H7 (cell line): ENCODE results near the gene MS4A15. TPM values are rescaled to one million over a fixed set of nuclear protein-coding genes. Genes with fewer than 3 reads are reported as not detected.
A peak's percentile ranks its signal among the peaks of the same experiment; 100 is the strongest.
"Not testable (repeated sequence)": the region's sequence is repeated elsewhere in the genome, so short reads cannot be mapped to it uniquely, and the experiment has no call there.

ENCODE experiments used
- DNase-seq: peaks from one replicate; pipeline ENCODE4 v3.0.0; 2012
- H3K27me3 ChIP-seq: 2 replicates; pipeline ENCODE4 v1.6.0; 2011; ENCODE audit warnings: mild to moderate bottlenecking, low read length; ENCODE audit not compliant: control insufficient read depth, insufficient read depth
- H3K36me3 ChIP-seq: replicated peaks from 2 replicates; pipeline ENCODE4 v1.5.1; 2011; ENCODE audit warnings: low read length; ENCODE audit not compliant: control insufficient read depth, insufficient read depth
- H3K4me3 ChIP-seq: 2 replicates; pipeline ENCODE4 v1.5.1; 2011; ENCODE audit warnings: low read depth, mild to moderate bottlenecking, control low read depth, low read length, moderate library complexity; ENCODE audit not compliant: insufficient read depth
- total RNA-seq: library from RNA; depleted of rRNA; stranded (reverse); fragments of >200 nt; shearing (Covaris generic); gene quantifications from 2 replicates; pipeline ENCODE4 v1.2.3, GENCODE V29; 2014; rRNA removed

MS4A15 gene
- total RNA-seq, 1 experiment from 2014 or later, result 0.10 TPM

DNA sequence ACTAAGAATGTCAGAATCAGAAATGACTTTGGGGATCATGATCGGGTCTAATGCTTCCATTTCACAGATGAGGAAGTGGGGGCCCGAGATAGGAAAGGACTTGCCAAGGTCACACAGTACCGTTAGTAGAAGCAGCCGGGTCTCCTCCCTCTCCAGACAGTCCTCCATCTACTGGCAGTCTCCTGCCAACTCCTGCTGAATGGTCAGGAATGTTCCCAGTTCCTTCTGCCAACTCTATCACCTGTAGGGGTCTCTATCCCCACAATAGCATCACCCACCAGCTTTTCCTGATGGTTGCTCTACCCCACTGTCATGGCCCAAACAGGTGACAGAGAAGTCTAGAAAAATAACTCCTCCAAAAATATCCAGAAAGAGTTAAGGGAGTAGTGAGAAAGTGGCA lies 61.4 kb downstream of the MS4A15 start:
- no peak for DNase-seq
- H3K36me3 ChIP-seq, result no peaks in the 10 kb centered on the region
- H3K4me3 ChIP-seq, result no peak overlapping the region
- no peaks in the 10 kb centered on the region for H3K27me3 ChIP-seq

- Histone ChIP-seq H3K4me3 (no peak overlapping the region), H3K36me3 (no peaks in the 10 kb centered on the region), H3K27me3 (no peaks in the 10 kb centered on the region)
- peak; percentile 20 for DNase-seq
Observed at GRCh38 chr11:60821827-60822599, 65.3 kb downstream of the MS4A15 start.

DNA sequence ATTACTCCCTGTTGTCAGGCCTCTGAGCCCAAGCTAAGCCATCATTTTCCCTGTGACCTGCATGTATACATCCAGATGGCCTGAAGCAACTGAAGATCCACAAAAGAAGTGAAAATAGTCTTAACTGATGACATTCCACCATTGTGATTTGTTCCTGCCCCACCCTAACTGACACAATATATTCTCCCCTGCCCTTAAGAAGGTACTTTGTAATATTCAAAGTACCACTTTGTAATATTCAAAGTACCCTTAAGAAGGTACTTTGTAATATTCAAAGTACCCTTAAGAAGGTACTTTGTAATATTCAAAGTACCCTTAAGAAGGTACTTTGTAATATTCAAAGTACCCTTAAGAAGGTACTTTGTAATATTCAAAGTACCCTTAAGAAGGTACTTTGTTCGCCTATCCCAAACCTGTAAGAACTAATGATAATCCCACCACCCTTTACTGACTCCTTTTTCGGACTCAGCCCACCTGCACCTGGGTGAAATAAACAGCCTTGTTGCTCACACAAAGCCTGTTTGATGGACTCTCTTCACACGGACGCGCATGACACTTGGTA lies 67.2 kb downstream of the MS4A15 start:
- not testable (repeated sequence) for H3K36me3 ChIP-seq, H3K27me3 ChIP-seq, H3K4me3 ChIP-seq, DNase-seq

DNA sequence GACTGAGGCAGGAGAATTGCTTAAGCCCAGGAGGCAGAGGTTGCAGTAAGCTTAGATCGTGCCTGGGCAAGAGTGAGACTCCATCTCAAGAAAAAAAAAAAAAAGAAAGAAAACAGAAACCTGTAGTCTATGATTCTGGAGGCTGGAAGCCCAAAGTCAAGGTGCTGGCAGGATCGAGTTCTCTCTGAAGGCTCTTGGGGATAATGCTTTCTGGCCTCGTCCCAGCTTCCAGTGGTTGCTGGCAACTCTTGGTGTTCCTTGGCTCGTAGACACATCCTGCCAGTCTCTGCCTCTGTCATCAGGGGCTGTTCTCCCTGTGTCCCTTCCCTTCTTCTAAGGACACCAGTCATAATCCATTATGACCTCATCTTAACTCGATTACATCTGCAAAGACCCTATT lies 68.5 kb downstream of the MS4A15 start:
- DNase-seq, result no peak
- Histone ChIP-seq H3K27me3 (no peaks in the 10 kb centered on the region), H3K36me3 (no peaks in the 10 kb centered on the region), H3K4me3 (no peak overlapping the region)

GRCh38 chr11:60825790-60826189 lies 69.1 kb downstream of the MS4A15 start:
- no peak for DNase-seq
- Histone ChIP-seq H3K4me3 (no peak overlapping the region), H3K36me3 (no peaks in the 10 kb centered on the region), H3K27me3 (no peaks in the 10 kb centered on the region)

Other genes starting within 250 kb of the MS4A15 start
- gene MS4A13, start 241.5 kb upstream of the MS4A15 start, total RNA-seq, result not detected in 2 replicates
- gene MS4A8, start 57.3 kb upstream of the MS4A15 start, total RNA-seq, result not detected in 2 replicates
- gene MS4A18, start 32.1 kb upstream of the MS4A15 start, total RNA-seq, result not detected in 2 replicates
- not detected in 2 replicates for gene MS4A10, start 28.5 kb downstream of the MS4A15 start, total RNA-seq
- 17.6 and 19.4 TPM in 2 replicates for gene CCDC86, start 85.2 kb downstream of the MS4A15 start, total RNA-seq
- gene PTGDR2, start 99.1 kb downstream of the MS4A15 start, total RNA-seq, result 0.03 and 0.44 TPM in 2 replicates
- not detected in 2 replicates for gene ZP1, start 110.7 kb downstream of the MS4A15 start, total RNA-seq
- 93.8 and 123 TPM in 2 replicates for gene PRPF19, start 149.7 kb downstream of the MS4A15 start, total RNA-seq
- 30.6 and 35.1 TPM in 2 replicates for gene TMEM109, start 157.3 kb downstream of the MS4A15 start, total RNA-seq
- gene TMEM132A, start 167.6 kb downstream of the MS4A15 start, total RNA-seq, result 66.0 and 73.9 TPM in 2 replicates
- 2.7 and 6.1 TPM in 2 replicates for gene SLC15A3, start 195.3 kb downstream of the MS4A15 start, total RNA-seq
- gene CD6, start 214.8 kb downstream of the MS4A15 start, total RNA-seq, result not detected in 2 replicates